RPMI8226 (cell line): Measurements from ENCODE around the gene CHPF2.

Experiments
- DNase-seq: peaks from one replicate; pipeline ENCODE4 v3.0.0-alpha.2; 2015

Gene CHPF2

GRCh38 chr7:151271699-151272355 is 39.5 kb downstream of the CHPF2 start:
- no peak for DNase-seq

- DNase-seq, result no peak
These were observed 40.1 kb downstream of the CHPF2 start for GRCh38 chr7:151272405-151272804.

- DNase-seq, result no peak
These were observed 40.6 kb downstream of the CHPF2 start for GRCh38 chr7:151272877-151273276.

- DNase-seq, result peak; percentile 26
These were observed 41.5 kb downstream of the CHPF2 start for GRCh38 chr7:151273651-151274390.

- peak; percentile 38 for DNase-seq
These were observed 42.1 kb downstream of the CHPF2 start for GRCh38 chr7:151274396-151274795.

- DNase-seq, result no peak
These were observed 42.9 kb downstream of the CHPF2 start for GRCh38 chr7:151274936-151275812.

- DNase-seq, result no peak
These were observed 43.7 kb downstream of the CHPF2 start for GRCh38 chr7:151275813-151276577.

GRCh38 chr7:151276666-151277590 is 44.6 kb downstream of the CHPF2 start:
- DNase-seq, result peak; percentile 74

GRCh38 chr7:151277631-151278030 is 45.3 kb downstream of the CHPF2 start:
- DNase-seq, result no peak

- DNase-seq, result no peak
These were observed 46.7 kb downstream of the CHPF2 start for GRCh38 chr7:151278949-151279348.

GRCh38 chr7:151279868-151280267 is 47.6 kb downstream of the CHPF2 start:
- no peak for DNase-seq

GRCh38 chr7:151280388-151281019 is 48.2 kb downstream of the CHPF2 start:
- DNase-seq, result no peak

- no peak for DNase-seq
These were observed 49.4 kb downstream of the CHPF2 start for GRCh38 chr7:151281686-151282085.

GRCh38 chr7:151282111-151282510 is 49.8 kb downstream of the CHPF2 start:
- no peak for DNase-seq

- DNase-seq, result no peak
These were observed 51.0 kb downstream of the CHPF2 start for GRCh38 chr7:151283302-151283701.

GRCh38 chr7:151286148-151286547 is 53.9 kb downstream of the CHPF2 start:
- no peak for DNase-seq
